Prostate gland (tissue), 2 donors: ENCODE data around the gene NBPF6. TPM values are rescaled to one million over a fixed set of nuclear protein-coding genes. Genes with fewer than 3 reads are reported as not detected.
"Not testable (repeated sequence)": the region's sequence is repeated elsewhere in the genome, so short reads cannot be mapped to it uniquely, and the experiment has no call there.

Experiments used
- DNase-seq: peaks from one replicate; pipeline ENCODE4 v3.0.0-alpha.2; 2019; ENCODE audit warnings: low spot score
- H3K27ac ChIP-seq, 2 donors: fragments of 200-600 bp; sonication (generic); 2 replicates each; pipeline ENCODE4 v1.5.1; 2017 to 2019
- H3K27me3 ChIP-seq: fragments of 200-600 bp; sonication (generic); replicated peaks from 2 replicates; pipeline ENCODE4 v1.5.1; 2019; ENCODE audit not compliant: insufficient read depth
- H3K36me3 ChIP-seq, 2 donors: fragments of 200-600 bp; sonication (generic); 1 replicate in 1 of 2; 2 replicates in 1 of 2; pipeline versions ENCODE4 v1.5.1 to v1.8.1; 2017 to 2019
- H3K4me1 ChIP-seq: fragments of 200-600 bp; sonication (generic); replicated peaks from 2 replicates; pipeline ENCODE4 v1.5.1; 2019
- H3K4me3 ChIP-seq, 2 donors: fragments of 200-600 bp; sonication (generic); 2 replicates each; pipeline ENCODE4 v1.5.1; 2017 to 2019
- H3K9me3 ChIP-seq: fragments of 200-600 bp; sonication (generic); 2 replicates; pipeline ENCODE4 v1.5.1; 2017
- WGBS: methylation state at CpG from one replicate; pipeline ENCODE4 v1.1.5; 2018; 5-methylcytosine and 5-hydroxymethylcytosine counted together
- intact Hi-C: fragments of 100-400 bp; cut with DNase I; formaldehyde crosslinking; loops from one replicate; pipeline ENCODE4 v1.14.2; 2022
- total RNA-seq, 2 donors: library from RNA; depleted of rRNA; stranded (reverse); fragments of >200 nt; gene quantifications; one replicate each; pipeline ENCODE4 v1.1.0, GENCODE V29; 2016

NBPF6 gene
- 1 to 10 TPM in 1 of 2 donors, not detected in 1; 1.1 TPM for total RNA-seq

GRCh38 chr1:108450043-108450442 lies at the start of gene NBPF6:
TSS of gene NBPF6 (plus strand) at chr1:108450343. CDS start at chr1:108450602, 259 bp downstream.
- H3K4me1 ChIP-seq, H3K9me3 ChIP-seq, H3K36me3 ChIP-seq, DNase-seq, intact Hi-C loops, H3K27ac ChIP-seq, H3K27me3 ChIP-seq, H3K4me3 ChIP-seq: not testable (repeated sequence)
- no CpG with 5 or more reads among the region's 5 CpGs for WGBS

- H3K27me3 ChIP-seq, intact Hi-C loops, H3K36me3 ChIP-seq, H3K4me1 ChIP-seq, H3K4me3 ChIP-seq, DNase-seq, H3K27ac ChIP-seq, H3K9me3 ChIP-seq: not testable (repeated sequence)
- WGBS, result no CpG with 5 or more reads among the region's 6 CpGs
These were observed 38.9 kb upstream of the NBPF6 start for GRCh38 chr1:108411098-108411833.

GRCh38 chr1:108420129-108420528 lies 30.0 kb upstream of the NBPF6 start:
- intact Hi-C loops, result not testable (repeated sequence)
- WGBS, result no CpG with 5 or more reads among the region's 5 CpGs

GRCh38 chr1:108421061-108421916 lies 28.9 kb upstream of the NBPF6 start:
- H3K27me3 ChIP-seq, intact Hi-C loops, H3K36me3 ChIP-seq, H3K4me3 ChIP-seq, H3K4me1 ChIP-seq, H3K27ac ChIP-seq, DNase-seq, H3K9me3 ChIP-seq: not testable (repeated sequence)
- WGBS, result no CpG with 5 or more reads among the region's 61 CpGs

More at GRCh38 chr1:108420129-108420528, 30.0 kb upstream of the NBPF6 start:
- H3K27me3 ChIP-seq, H3K36me3 ChIP-seq, H3K9me3 ChIP-seq, H3K4me3 ChIP-seq, H3K27ac ChIP-seq, H3K4me1 ChIP-seq, DNase-seq: not testable (repeated sequence)

- H3K4me3 ChIP-seq, H3K27me3 ChIP-seq, intact Hi-C loops, DNase-seq, H3K9me3 ChIP-seq, H3K27ac ChIP-seq, H3K4me1 ChIP-seq, H3K36me3 ChIP-seq: not testable (repeated sequence)
- no CpG with 5 or more reads among the region's 1 CpG for WGBS
These were observed 23.3 kb upstream of the NBPF6 start for GRCh38 chr1:108426877-108427276.

GRCh38 chr1:108432002-108432401 lies 18.1 kb upstream of the NBPF6 start:
- H3K9me3 ChIP-seq, intact Hi-C loops, H3K27ac ChIP-seq, H3K27me3 ChIP-seq, H3K36me3 ChIP-seq, H3K4me3 ChIP-seq, DNase-seq, H3K4me1 ChIP-seq: not testable (repeated sequence)
- WGBS, result no CpG with 5 or more reads among the region's 11 CpGs

GRCh38 chr1:108433404-108433803 lies 16.7 kb upstream of the NBPF6 start:
- H3K36me3 ChIP-seq, H3K4me1 ChIP-seq, H3K27ac ChIP-seq, intact Hi-C loops, H3K27me3 ChIP-seq, H3K9me3 ChIP-seq, H3K4me3 ChIP-seq, DNase-seq: not testable (repeated sequence)
- WGBS, result no CpG with 5 or more reads among the region's 3 CpGs

- H3K9me3 ChIP-seq, DNase-seq, H3K4me1 ChIP-seq, H3K4me3 ChIP-seq, H3K36me3 ChIP-seq, intact Hi-C loops, H3K27me3 ChIP-seq, H3K27ac ChIP-seq: not testable (repeated sequence)
These were observed 11.6 kb upstream of the NBPF6 start for GRCh38 chr1:108438536-108438935.

GRCh38 chr1:108454521-108454920 lies 4.4 kb downstream of the NBPF6 start:
- H3K27ac ChIP-seq, intact Hi-C loops, H3K27me3 ChIP-seq, H3K9me3 ChIP-seq, H3K36me3 ChIP-seq, DNase-seq, H3K4me3 ChIP-seq, H3K4me1 ChIP-seq: not testable (repeated sequence)
- no CpG with 5 or more reads among the region's 2 CpGs for WGBS

- H3K4me3 ChIP-seq, DNase-seq, H3K27ac ChIP-seq, H3K4me1 ChIP-seq, H3K36me3 ChIP-seq, H3K9me3 ChIP-seq, intact Hi-C loops, H3K27me3 ChIP-seq: not testable (repeated sequence)
- WGBS, result no CpG with 5 or more reads among the region's 2 CpGs
These were observed 8.5 kb downstream of the NBPF6 start for GRCh38 chr1:108458661-108459060.

- H3K4me3 ChIP-seq, H3K9me3 ChIP-seq, H3K27ac ChIP-seq, intact Hi-C loops, H3K36me3 ChIP-seq, DNase-seq, H3K27me3 ChIP-seq, H3K4me1 ChIP-seq: not testable (repeated sequence)
- WGBS, result no CpG with 5 or more reads among the region's 3 CpGs
These were observed 11.6 kb downstream of the NBPF6 start for GRCh38 chr1:108461758-108462157.

- H3K36me3 ChIP-seq, H3K4me3 ChIP-seq, H3K27ac ChIP-seq, DNase-seq, H3K9me3 ChIP-seq, H3K4me1 ChIP-seq, H3K27me3 ChIP-seq, intact Hi-C loops: not testable (repeated sequence)
- WGBS, result no CpG with 5 or more reads among the region's 3 CpGs
These were observed 13.8 kb downstream of the NBPF6 start for GRCh38 chr1:108463962-108464361.
